ENCODE measurements around the gene FNDC3B.

FNDC3B gene

DNA sequence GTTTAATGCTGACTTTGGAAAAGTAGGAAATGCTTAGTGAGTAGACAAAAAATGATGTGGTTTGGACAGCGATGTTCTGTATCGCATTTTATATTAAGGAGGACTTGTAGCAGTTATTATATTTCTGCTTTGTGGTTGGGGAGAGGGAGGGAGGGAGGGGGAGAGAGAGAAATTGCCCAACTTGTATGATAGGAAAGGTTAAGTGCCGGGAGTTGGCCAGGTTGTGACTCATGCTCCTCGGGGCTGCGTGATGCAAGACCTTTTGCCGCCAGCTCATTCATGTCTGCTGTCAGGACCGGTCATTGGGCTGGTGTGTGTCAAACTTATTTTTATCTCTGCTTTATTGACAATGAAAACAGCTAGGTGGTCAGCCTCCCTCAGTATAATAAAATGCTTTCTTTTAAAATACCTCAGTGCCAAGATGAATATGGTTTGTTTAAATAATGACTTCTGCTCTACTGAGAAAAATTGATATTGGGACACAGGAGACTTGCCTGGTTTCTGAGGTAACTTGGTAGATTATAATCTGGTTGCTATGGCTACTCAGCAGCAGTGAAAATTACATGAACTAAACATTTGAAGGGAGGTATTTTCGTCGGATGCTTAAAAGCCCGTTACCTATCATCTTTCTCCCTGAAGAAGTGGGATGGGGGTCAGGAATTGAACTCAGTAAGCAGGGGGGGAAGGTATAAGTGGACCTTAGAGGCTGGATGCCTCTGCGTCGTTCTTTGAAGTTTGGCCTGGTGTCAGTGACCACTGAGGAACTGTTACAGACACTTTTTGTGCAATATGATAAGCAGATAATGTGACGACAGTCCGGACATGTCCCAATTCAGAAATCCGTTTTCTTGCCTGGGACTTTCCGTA is 90.7 kb downstream of the FNDC3B start:
- peak; percentile 65 for ATAC-seq (replicated peaks)
- Mint-ChIP-seq H3K27me3 (no peaks in the 10 kb centered on the region), H3K4me3 (peak overlapping the region; percentile 54 to 67), H3K4me1 (ENCODE audit: low read depth in 2 of 2) (peaks cover 51 to 65% of the 10 kb centered on the region in 2 donors), H3K36me3 (ENCODE audit: insufficient read depth) (peaks cover 13% of the 10 kb centered on the region), H3K27ac (peak overlapping the region; percentile 92 to 98), H3K9me3 (no peaks in the 10 kb centered on the region)
- DNase-seq, result peak; percentile 16 to 44 (median 42)

DNA sequence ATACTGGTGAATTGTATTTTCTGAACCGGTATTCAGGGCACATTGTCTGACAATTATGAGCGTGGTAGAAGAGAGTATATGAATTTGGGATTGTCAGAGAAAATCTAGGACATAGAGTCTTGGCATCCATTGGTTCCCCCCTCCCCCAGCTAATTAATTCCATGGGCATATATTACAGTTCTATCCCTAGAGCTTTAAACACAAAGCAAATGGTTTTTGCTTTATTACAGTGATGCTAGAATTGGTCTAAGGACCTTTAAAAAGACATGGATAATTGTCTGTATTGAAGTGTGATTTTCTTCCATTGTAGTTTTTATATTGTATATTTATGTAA is 91.3 kb downstream of the FNDC3B start:
- Mint-ChIP-seq H3K27ac (peak overlapping the region; percentile 92 to 98), H3K4me3 (peak overlapping the region; percentile 54 to 67), H3K4me1 (ENCODE audit: low read depth in 2 of 2) (peaks cover 56 to 67% of the 10 kb centered on the region in 2 donors)

GRCh38 chr3:172131746-172132145 is 92.4 kb downstream of the FNDC3B start:
- Mint-ChIP-seq H3K27ac (peak overlapping the region; percentile 27 to 48), H3K4me3 (peak overlapping the region; percentile 17 to 34), H3K9me3 (no peaks in the 10 kb centered on the region), H3K4me1 (ENCODE audit: low read depth in 2 of 2) (peaks cover 59 to 65% of the 10 kb centered on the region in 2 donors), H3K36me3 (ENCODE audit: insufficient read depth) (peaks cover 13% of the 10 kb centered on the region), H3K27me3 (no peaks in the 10 kb centered on the region)
- DNase-seq (no peak), ATAC-seq (replicated peaks) (no peak)

More for the DNA sequence above, 91.3 kb downstream of the FNDC3B start:
- Mint-ChIP-seq H3K9me3 (no peaks in the 10 kb centered on the region), H3K27me3 (no peaks in the 10 kb centered on the region), H3K36me3 (ENCODE audit: insufficient read depth) (peaks cover 13% of the 10 kb centered on the region)
- ATAC-seq (replicated peaks) (no peak), DNase-seq (no peak)

DNA sequence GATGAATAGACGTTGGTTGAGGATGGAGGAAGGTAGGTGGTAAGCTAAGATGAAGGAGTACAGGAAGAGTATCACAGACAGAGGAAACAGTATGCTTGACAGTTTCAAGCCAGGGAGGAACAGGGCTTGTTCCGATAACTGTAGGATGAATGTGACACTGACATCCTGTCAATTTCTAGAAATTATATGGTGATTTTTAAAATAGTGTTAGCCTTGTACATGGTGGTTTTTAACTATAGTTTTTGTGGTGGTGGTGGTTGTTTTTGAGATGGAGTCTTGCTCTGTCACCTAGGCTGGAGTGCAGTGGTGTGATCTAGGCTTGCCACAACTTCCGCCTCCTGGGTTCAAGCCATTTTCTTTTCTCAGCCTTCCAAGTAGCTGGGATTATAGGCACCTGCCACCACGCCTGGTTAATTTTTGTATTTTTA is 92.8 kb downstream of the FNDC3B start:
- Mint-ChIP-seq H3K27me3 (no peaks in the 10 kb centered on the region), H3K27ac (peak overlapping the region; percentile 27 to 48), H3K4me3 (peak overlapping the region; percentile 17 to 34), H3K4me1 (ENCODE audit: low read depth in 2 of 2) (peaks cover 57 to 63% of the 10 kb centered on the region in 2 donors), H3K36me3 (ENCODE audit: insufficient read depth) (peaks cover 13% of the 10 kb centered on the region), H3K9me3 (no peaks in the 10 kb centered on the region)
- DNase-seq (peak; percentile 32 to 36 (median 32)), ATAC-seq (replicated peaks) (peak; percentile 63)

DNA sequence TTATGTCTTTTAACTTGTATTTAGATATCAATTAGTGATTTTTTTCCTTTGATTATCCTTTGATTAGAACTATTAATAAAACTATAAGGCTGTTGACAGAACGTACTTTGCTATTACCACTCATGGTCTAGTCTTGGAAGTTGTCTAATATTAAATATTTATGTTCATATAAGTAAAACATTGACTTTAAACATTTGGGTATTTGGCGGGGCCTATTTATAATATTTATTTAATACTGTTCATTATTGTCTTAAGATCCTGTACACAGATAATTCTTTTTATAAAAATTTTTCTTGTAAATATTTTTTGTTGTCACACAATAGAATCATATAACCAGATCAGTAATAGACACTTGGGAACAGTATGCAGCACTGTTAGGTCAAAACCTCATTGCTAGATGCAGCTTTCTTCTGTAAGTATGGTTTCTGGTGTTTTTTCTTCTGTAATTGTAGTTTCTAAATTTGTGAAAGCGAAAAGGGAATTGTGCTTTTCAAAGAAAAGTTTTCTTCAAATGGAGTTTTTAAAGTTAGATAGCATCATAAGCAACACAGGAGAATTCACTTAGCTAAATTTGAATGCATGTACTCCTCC is 93.4 kb downstream of the FNDC3B start:
- Mint-ChIP-seq H3K36me3 (ENCODE audit: insufficient read depth) (peaks cover 13% of the 10 kb centered on the region), H3K4me3 (peak overlapping the region; percentile 17 to 68), H3K27me3 (no peaks in the 10 kb centered on the region), H3K4me1 (ENCODE audit: low read depth in 2 of 2) (peaks cover 59 to 68% of the 10 kb centered on the region in 2 donors), H3K27ac (peak overlapping the region; percentile 85 to 92), H3K9me3 (no peaks in the 10 kb centered on the region)
- DNase-seq (no peak), ATAC-seq (replicated peaks) (no peak)

DNA sequence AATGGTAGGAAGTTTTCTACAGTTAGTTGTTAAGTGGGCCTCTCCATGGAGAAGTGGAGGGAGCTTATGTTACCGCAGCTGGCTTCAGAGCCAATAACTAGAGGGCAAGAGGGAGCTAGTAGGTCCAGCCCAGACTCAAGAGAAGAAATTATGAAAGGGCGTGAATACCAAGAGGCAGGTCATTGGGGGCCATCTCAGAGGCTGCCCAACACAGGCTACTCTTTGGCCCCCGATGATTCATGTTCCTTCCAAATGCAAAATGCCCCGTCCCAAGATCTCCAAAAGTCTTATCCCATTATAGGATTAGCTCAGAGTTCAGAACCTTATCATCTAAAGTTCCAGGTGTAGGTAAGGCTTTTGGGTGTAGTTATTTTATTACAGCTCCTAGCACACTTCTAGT is 94.5 kb downstream of the FNDC3B start:
- Mint-ChIP-seq H3K27ac (peak overlapping the region; percentile 85 to 92), H3K27me3 (no peaks in the 10 kb centered on the region), H3K9me3 (no peaks in the 10 kb centered on the region), H3K4me1 (ENCODE audit: low read depth in 2 of 2) (peaks cover 64 to 74% of the 10 kb centered on the region in 2 donors), H3K4me3 (peak overlapping the region; percentile 63 to 68), H3K36me3 (ENCODE audit: insufficient read depth) (peaks cover 13% of the 10 kb centered on the region)
- ATAC-seq (replicated peaks), result no peak
- DNase-seq, result no peak

GRCh38 chr3:172134352-172134751 is 95.0 kb downstream of the FNDC3B start:
- H3K27ac Mint-ChIP-seq, result peak overlapping the region; percentile 85 to 92
- no peak for DNase-seq
- H3K36me3 Mint-ChIP-seq (ENCODE audit: insufficient read depth), result peaks cover 13% of the 10 kb centered on the region
- ATAC-seq (replicated peaks), result peak; percentile 16
- H3K9me3 Mint-ChIP-seq, result no peaks in the 10 kb centered on the region
- peaks cover 62 to 73% of the 10 kb centered on the region in 2 donors for H3K4me1 Mint-ChIP-seq (ENCODE audit: low read depth in 2 of 2)
- peak overlapping the region; percentile 63 to 68 for H3K4me3 Mint-ChIP-seq
- H3K27me3 Mint-ChIP-seq, result no peaks in the 10 kb centered on the region

GRCh38 chr3:172135185-172135584 is 95.8 kb downstream of the FNDC3B start:
- DNase-seq, result no peak
- no peak overlapping the region for H3K4me3 Mint-ChIP-seq
- no peak for ATAC-seq (replicated peaks)
- peaks cover 56 to 64% of the 10 kb centered on the region in 2 donors for H3K4me1 Mint-ChIP-seq (ENCODE audit: low read depth in 2 of 2)
- peak overlapping the region; percentile 85 to 92 for H3K27ac Mint-ChIP-seq
- H3K36me3 Mint-ChIP-seq (ENCODE audit: insufficient read depth), result peaks cover 10% of the 10 kb centered on the region
- no peaks in the 10 kb centered on the region for H3K27me3 Mint-ChIP-seq
- H3K9me3 Mint-ChIP-seq, result no peaks in the 10 kb centered on the region

DNA sequence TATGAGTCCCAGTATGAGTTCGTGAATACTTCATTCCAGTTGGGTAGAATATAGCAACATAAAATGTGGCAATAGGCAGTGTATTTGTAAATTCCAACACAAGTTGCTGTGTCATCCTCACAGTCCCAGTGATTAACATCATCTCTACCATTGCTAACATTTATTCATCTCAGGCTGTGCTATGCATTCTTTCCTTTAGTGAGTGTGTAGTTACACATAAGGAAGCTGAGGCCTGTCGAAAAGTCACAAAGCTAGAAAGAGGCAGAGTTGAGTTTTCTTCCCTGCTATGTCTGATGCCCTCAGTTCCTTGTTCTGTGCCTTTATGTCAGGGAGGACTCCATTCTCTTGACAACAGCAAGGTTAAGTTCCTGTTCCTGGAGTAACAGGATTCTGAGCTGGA is 96.4 kb downstream of the FNDC3B start:
- Mint-ChIP-seq H3K9me3 (no peaks in the 10 kb centered on the region), H3K4me3 (no peak overlapping the region)
- DNase-seq, result no peak

DNA sequence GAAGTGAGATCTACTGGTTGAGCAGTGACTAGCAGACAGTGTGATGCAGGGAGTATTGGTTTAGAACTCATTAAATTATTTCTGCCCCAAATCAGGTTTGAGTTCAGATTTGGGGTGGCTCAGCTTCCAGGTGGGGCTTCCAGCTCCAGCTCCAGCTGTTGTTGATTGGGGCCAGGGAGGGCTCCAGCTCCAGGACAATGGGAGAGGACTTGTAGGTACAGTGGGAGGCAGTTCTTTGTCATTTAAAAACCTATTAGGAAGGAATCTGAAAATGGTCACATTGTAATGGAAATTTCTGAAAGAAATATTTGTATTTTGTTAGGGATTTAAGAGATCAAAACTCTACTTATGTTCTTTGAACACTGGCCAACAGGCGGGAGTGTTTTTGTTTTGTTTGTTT is 97.0 kb downstream of the FNDC3B start:
- peak overlapping the region; percentile 85 to 92 for H3K27ac Mint-ChIP-seq

More for the DNA sequence above, 96.4 kb downstream of the FNDC3B start:
- Mint-ChIP-seq H3K27ac (peak overlapping the region; percentile 85 to 92), H3K4me1 (ENCODE audit: low read depth in 2 of 2) (peaks cover 54 to 59% of the 10 kb centered on the region in 2 donors), H3K27me3 (no peaks in the 10 kb centered on the region), H3K36me3 (ENCODE audit: insufficient read depth) (peaks cover 8% of the 10 kb centered on the region)
- no peak for ATAC-seq (replicated peaks)

DNA sequence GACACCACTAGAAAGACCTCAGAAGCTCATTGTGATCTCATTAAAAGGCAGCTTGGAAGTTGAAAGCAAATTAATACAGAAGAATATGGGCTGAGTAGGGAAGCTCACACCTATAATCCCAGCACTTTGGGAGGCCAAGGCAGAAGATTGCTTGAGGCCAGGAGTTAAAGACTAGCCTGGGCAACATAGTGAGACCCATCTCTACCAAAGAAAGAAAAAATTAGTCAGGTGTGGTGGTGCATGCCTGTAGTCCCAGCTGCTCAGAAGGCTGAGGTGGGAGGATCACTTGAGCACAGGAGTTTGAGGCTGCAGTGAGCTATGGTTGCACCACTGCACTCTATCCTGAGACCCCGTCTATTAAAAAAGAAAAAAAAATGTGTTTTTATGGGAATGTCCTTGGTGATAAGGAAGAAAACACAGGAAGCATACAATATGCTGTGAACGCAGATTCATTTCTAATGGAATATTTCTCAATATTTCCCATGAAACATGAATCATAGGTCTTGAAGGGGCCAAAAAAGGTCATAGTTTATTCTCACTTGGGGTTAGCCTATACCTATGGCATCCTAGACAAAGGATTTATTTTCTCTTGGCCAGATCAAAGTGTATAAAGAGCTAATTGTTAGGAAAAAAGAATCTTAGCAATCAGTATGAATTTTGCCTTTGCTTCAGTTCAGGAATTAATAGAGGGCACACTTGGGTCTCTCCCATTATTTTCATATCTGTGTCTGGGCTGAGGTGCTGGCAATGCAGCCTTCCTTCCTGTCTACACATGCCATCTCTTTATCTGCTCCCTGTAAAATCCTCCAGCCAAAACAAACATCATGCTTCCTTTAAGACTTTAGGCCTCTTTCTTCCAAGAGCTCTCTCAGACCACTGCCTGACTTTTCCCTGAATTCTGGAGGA is 98.2 kb downstream of the FNDC3B start:
- no peaks in the 10 kb centered on the region for H3K9me3 Mint-ChIP-seq
- no peak for ATAC-seq (replicated peaks)
- H3K27me3 Mint-ChIP-seq, result no peaks in the 10 kb centered on the region
- peaks cover 2% of the 10 kb centered on the region for H3K36me3 Mint-ChIP-seq (ENCODE audit: insufficient read depth)
- H3K4me1 Mint-ChIP-seq (ENCODE audit: low read depth in 2 of 2), result peaks cover 52 to 62% of the 10 kb centered on the region in 2 donors
- peak overlapping the region; percentile 16 to 17 for H3K4me3 Mint-ChIP-seq
- peak overlapping the region; percentile 41 to 77 for H3K27ac Mint-ChIP-seq
- DNase-seq, result no peak

More for the DNA sequence above, 97.0 kb downstream of the FNDC3B start:
- no peaks in the 10 kb centered on the region for H3K27me3 Mint-ChIP-seq
- ATAC-seq (replicated peaks), result no peak
- no peak overlapping the region for H3K4me3 Mint-ChIP-seq
- H3K4me1 Mint-ChIP-seq (ENCODE audit: low read depth in 2 of 2), result peaks cover 54 to 59% of the 10 kb centered on the region in 2 donors
- DNase-seq, result no peak
- H3K9me3 Mint-ChIP-seq, result no peaks in the 10 kb centered on the region
- peaks cover 8% of the 10 kb centered on the region for H3K36me3 Mint-ChIP-seq (ENCODE audit: insufficient read depth)

GRCh38 chr3:172138193-172138537 is 98.8 kb downstream of the FNDC3B start:
- DNase-seq, result no peak
- Mint-ChIP-seq H3K36me3 (ENCODE audit: insufficient read depth) (peaks cover 2% of the 10 kb centered on the region), H3K27ac (peak overlapping the region; percentile 41 to 47), H3K4me1 (ENCODE audit: low read depth in 2 of 2) (peaks cover 50 to 60% of the 10 kb centered on the region in 2 donors), H3K9me3 (no peaks in the 10 kb centered on the region), H3K4me3 (peak overlapping the region; percentile 16 to 17), H3K27me3 (no peaks in the 10 kb centered on the region)
- ATAC-seq (replicated peaks), result peak; percentile 35
